Medulla oblongata (tissue), 1 donor: ENCODE data around the gene CRTC1.

ENCODE experiments used
- DNase-seq: peaks from one replicate; pipeline ENCODE4 v3.0.0-alpha.2; 2015; ENCODE audit errors: extremely low spot score

Gene CRTC1

GRCh38 chr19:18768997-18769891 lies 85.8 kb downstream of the CRTC1 start:
- DNase-seq, result no peak

- no peak for DNase-seq
Observed at GRCh38 chr19:18769989-18770528, 86.6 kb downstream of the CRTC1 start.

DNA sequence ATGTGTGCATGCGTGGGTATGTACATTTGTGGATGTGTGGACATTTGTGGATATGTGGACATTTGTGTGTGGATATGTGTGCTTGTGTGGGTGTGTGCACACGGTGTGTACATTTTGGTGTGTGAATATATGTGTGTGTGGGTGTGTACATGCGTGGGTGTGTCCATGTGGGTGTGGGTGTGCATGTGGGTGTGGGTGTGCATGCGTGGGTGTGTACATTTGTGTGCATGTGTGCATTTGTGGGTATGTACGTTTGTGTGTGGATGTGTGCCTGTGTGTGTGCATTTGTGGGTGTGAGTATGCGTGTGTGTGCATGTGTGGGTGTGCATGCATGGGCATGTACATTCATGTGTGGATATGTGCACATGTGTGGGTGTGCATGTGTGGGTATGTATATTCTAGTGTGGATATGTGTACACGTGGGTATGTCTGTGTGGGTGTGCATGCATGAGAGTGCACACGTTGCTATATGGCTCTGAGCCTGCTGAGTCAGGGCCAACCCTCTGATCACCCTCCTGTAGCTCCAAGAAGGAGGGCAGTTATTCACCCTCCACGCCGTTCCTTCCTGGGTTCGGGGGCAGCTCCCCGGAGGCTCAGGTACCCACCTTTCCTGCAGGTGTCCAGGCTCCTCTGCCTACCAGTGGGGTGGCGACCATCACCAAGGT lies 87.3 kb downstream of the CRTC1 start:
- no peak for DNase-seq

- no peak for DNase-seq
Observed at GRCh38 chr19:18771328-18772242, 88.1 kb downstream of the CRTC1 start.

GRCh38 chr19:18772620-18773587 lies 89.4 kb downstream of the CRTC1 start:
- no peak for DNase-seq

GRCh38 chr19:18773682-18774081 lies 90.2 kb downstream of the CRTC1 start:
- DNase-seq, result no peak

DNA sequence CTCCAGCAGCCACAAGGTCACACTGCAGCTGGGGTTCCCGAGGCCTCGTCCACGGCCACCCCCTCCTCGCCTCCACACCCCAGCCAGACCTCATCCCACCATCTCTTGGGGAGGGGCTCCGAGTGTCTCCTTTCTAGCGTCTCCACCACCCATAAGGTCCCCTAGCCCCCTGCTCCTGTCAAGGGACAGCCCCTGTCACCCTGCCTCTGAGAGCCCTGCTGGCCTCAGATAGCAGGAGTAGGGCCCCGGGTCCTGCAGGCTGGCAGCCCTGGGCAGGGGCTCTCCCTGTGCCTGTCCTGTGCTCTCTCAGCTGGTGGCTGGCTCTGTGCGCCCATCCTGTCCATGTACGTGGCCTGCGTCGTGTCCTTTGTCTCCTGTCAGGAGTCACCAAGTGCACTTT lies 90.6 kb downstream of the CRTC1 start:
- DNase-seq, result no peak

- no peak for DNase-seq
Observed at GRCh38 chr19:18774782-18775444, 91.4 kb downstream of the CRTC1 start.

GRCh38 chr19:18775586-18776287 lies 92.3 kb downstream of the CRTC1 start:
- DNase-seq, result no peak

DNA sequence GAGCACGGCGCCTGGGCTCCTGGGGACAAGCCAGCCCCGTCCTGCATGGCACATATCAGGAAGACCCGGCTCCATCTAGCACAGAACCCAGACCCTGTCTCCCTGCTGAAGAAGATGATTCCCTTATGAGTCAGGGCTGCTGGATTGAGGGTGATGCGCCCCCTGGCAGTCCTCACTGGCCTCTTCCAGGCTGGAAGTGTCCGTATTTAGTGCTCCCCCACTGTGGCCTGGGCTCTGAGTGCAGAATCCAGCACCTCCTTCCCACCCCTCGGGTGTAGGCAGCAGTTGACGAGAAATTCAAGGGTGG lies 92.8 kb downstream of the CRTC1 start:
- DNase-seq, result no peak

DNA sequence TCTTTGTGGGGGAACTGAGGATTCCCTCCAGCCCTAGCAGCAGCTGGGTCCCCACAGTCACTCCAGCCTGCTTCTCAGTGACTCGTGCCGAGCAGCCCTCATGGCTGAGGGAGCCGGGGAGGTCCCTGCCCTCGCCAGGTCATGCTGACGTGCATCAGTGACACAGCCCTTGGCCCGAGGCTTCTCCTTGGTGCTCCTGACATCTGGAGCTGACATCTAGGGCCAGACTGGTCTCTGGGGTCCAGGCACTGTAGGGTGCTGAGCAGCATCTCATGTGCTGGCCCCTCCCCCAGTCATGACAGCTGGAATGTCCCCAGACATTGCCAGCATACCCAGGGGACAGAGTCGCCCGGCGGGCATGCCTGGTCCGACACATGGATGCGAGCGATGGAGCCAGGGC lies 93.3 kb downstream of the CRTC1 start:
- no peak for DNase-seq

DNA sequence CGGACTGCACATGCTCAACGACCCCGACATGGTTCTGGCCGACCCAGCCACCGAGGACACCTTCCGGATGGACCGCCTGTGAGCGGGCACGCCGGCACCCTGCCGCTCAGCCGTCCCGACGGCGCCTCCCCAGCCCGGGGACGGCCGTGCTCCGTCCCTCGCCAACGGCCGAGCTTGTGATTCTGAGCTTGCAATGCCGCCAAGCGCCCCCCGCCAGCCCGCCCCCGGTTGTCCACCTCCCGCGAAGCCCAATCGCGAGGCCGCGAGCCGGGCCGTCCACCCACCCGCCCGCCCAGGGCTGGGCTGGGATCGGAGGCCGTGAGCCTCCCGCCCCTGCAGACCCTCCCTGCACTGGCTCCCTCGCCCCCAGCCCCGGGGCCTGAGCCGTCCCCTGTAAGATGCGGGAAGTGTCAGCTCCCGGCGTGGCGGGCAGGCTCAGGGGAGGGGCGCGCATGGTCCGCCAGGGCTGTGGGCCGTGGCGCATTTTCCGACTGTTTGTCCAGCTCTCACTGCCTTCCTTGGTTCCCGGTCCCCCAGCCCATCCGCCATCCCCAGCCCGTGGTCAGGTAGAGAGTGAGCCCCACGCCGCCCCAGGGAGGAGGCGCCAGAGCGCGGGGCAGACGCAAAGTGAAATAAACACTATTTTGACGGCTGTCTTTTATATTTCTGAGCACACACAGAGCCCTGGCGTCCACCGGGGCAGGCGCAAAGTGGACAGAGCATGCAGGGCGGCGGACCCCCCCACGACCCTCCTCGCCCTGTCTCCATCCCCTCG lies 94.0 kb downstream of the CRTC1 start:
- DNase-seq, result no peak

DNA sequence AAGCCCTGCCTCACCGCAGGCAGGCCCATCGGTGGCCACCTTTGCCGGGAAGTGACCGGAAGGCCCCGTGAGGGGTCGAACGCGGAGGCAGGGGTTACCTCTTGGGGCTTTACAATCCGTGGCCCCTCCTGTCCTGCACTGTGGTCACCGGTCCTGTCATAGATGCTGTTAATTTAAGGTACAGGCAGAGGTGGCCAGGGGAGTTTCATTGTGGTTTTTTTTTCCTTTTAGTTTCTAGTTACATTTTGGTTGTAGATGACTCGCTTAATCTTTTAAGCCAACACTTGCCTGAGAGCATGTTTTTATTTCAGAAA lies 94.6 kb downstream of the CRTC1 start:
- no peak for DNase-seq

- DNase-seq, result peak; percentile 11
Observed at GRCh38 chr19:18778826-18779495, 95.5 kb downstream of the CRTC1 start.

DNA sequence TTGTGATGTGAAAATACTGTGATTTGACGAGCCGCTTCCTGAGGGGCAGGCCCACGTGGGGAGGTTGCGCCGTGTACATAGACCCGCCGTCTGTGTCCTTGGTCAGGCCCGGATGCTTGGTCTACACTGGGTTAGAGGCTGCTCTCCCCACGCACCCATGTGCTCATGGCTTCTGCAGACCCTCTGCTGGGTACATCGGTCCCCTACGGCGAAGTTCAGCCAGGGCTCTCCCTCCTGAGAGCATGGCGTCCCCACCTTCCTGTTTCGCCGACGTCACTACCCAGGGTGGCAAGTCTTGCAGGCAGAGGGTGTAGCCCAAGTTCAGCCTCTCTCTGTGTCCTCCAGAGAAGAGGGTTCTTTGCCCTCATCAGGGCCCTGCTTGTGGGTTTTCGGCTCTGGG lies 96.6 kb downstream of the CRTC1 start:
- DNase-seq, result no peak

DNA sequence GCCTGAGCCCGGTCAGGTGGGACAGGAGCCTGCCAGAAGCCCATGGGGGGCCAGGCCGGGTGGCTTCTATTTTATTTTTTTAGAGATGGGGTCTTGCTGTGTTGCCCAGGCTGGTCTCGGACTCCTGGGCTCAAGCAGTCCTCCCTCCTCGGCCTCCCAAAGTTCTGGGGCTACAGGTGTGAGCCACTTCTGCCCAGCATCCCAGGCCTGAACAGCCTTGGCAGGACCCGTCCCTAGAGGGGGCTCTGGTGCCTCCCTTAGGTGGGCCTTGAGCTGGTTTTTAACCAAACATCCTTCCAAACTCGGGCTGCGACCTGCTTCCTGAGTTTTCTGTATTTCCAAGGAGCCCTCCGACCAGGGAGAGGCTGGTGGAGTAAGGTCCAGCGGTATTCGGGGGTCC lies 97.2 kb downstream of the CRTC1 start:
- no peak for DNase-seq

DNA sequence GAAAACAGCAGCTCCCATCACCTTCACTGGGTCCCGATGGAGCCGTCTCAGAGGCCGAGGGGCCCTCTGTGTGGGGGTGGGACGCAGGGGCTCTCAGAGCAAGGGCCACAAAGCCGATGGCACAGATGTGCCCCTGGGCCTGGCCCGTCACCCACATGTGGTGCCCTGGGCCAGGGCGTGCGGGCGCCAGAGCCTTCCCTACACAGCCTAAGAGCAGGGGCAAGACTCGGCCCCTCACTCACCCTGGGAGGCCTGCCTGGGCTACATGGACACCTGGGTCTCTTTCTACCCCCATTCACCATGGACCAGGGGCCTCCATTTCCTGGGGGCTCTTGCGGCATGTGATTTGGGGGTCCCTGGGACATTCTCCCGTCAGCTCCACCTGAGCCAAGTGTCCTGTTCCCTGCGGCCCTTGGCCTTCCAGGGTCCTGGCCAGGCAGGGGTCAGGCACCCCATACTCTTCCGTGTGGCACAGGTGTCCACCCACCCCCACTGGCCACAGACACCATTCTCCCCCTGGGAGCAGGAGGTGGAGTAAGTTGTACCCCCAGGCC lies 97.6 kb downstream of the CRTC1 start:
- no peak for DNase-seq

GRCh38 chr19:18781885-18782527 lies 98.5 kb downstream of the CRTC1 start:
- DNase-seq, result no peak
